SU-DHL-6 (cell line): ENCODE results near the gene PER2.

Experiments
- H2AFZ ChIP-seq: fragments of 200-600 bp; sonication (generic); 2 replicates; pipeline ENCODE4 v1.6.1; 2014; ENCODE audit warnings: low read depth, mild to moderate bottlenecking, moderate library complexity, mixed read lengths, antibody characterized with exemption, low read length; ENCODE audit not compliant: severe bottlenecking
- H3F3A ChIP-seq: fragments of 200-600 bp; shearing (Covaris generic); 2 replicates; pipeline ENCODE4 v1.6.0; 2016; ENCODE audit warnings: antibody characterized with exemption, mild to moderate bottlenecking; ENCODE audit not compliant: insufficient read depth
- H3K27ac ChIP-seq: fragments of 200-600 bp; sonication (generic); 2 replicates; pipeline ENCODE4 v1.5.1; 2016; ENCODE audit warnings: low read depth, mild to moderate bottlenecking, low read length, moderate library complexity, mixed read lengths
- H3K27me3 ChIP-seq: fragments of 200-600 bp; sonication (generic), shearing (Covaris generic); 2 replicates; pipeline ENCODE4 v1.6.0; 2014; ENCODE audit warnings: mild to moderate bottlenecking, low read length
- H3K36me3 ChIP-seq: fragments of 200-600 bp; sonication (generic); 2 replicates; pipeline ENCODE4 v1.6.1; 2014; ENCODE audit warnings: mild to moderate bottlenecking, low read length, mixed read lengths
- H3K4me2 ChIP-seq: fragments of 300-600, 200-600 bp; shearing (Covaris generic), sonication (generic); 2 replicates; pipeline ENCODE4 v1.6.0; 2014; ENCODE audit warnings: low read length, low read depth, mild to moderate bottlenecking; ENCODE audit not compliant: poor library complexity, severe bottlenecking
- H3K4me3 ChIP-seq: fragments of 200-600 bp; sonication (generic); 2 replicates; pipeline ENCODE4 v1.5.1; 2014; ENCODE audit warnings: antibody characterized with exemption, low read length, mild to moderate bottlenecking, mixed read lengths; ENCODE audit not compliant: insufficient read depth, poor library complexity, severe bottlenecking
- H3K79me2 ChIP-seq: fragments of 200-600 bp; sonication (generic); 2 replicates; pipeline ENCODE4 v1.6.1; 2014; ENCODE audit warnings: mild to moderate bottlenecking, low read length, moderate library complexity; ENCODE audit not compliant: insufficient read depth
- H3K9ac ChIP-seq: fragments of 200-600 bp; sonication (generic); 2 replicates; pipeline ENCODE4 v1.7.0; 2014; ENCODE audit warnings: mild to moderate bottlenecking, low read length
- H3K9me2 ChIP-seq: fragments of 200-600 bp; sonication (generic); replicated peaks from 2 replicates; pipeline ENCODE4 v1.6.1; 2014; ENCODE audit warnings: low read length; ENCODE audit not compliant: insufficient read depth
- H3K9me3 ChIP-seq: fragments of 200-600 bp; sonication (generic); 2 replicates; pipeline ENCODE4 v1.6.1; 2014; ENCODE audit warnings: low read length, mixed read lengths; ENCODE audit not compliant: insufficient read depth
- H4K20me1 ChIP-seq: fragments of 200-600 bp; sonication (generic); 2 replicates; pipeline ENCODE4 v1.6.1; 2014; ENCODE audit warnings: low read depth, mild to moderate bottlenecking, antibody characterized with exemption, low read length, moderate library complexity, mixed read lengths
- EZH2phosphoT487 ChIP-seq: fragments of 200-600 bp; sonication (generic), shearing (Covaris generic); conservative IDR thresholded peaks from 2 replicates; pipeline ENCODE4 v1.6.1; 2018; ENCODE audit warnings: mild to moderate bottlenecking, antibody characterized with exemption, low read length, moderate library complexity, mixed read lengths
- TF ChIP-seq, protein P1 (sequence below): fragments of 200-600 bp; sonication (generic); IDR thresholded peaks from one replicate; pipeline ENCODE4 v1.5.1; 2017; ENCODE audit warnings: antibody characterized with exemption, mild to moderate bottlenecking, low read length, moderate library complexity; ENCODE audit not compliant: insufficient read depth, poor library complexity, severe bottlenecking

The PER2 gene

DNA sequence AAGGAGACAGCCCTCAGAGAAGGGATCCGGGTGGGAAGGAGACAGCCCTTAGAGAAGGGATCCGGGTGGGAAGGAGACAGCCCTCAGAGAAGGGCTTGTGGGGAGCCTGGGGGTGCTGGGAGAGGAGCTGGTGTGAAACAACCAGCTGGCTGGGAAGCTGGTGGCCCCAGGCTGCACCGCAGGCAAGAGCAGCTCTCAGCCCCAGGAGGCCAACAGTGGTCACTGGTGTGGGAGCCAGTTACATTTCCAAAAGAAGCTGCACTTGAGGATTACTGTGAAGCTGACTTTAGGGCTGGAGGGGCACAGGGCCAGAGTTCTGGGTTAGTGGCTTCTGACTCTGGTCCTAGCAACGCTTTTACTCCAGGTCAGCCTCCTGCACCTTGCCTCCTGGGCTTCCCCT is 51.8 kb downstream of the PER2 start:
- Histone ChIP-seq H3K27me3 (no peaks in the 10 kb centered on the region), H3K4me3 (no peak overlapping the region)

DNA sequence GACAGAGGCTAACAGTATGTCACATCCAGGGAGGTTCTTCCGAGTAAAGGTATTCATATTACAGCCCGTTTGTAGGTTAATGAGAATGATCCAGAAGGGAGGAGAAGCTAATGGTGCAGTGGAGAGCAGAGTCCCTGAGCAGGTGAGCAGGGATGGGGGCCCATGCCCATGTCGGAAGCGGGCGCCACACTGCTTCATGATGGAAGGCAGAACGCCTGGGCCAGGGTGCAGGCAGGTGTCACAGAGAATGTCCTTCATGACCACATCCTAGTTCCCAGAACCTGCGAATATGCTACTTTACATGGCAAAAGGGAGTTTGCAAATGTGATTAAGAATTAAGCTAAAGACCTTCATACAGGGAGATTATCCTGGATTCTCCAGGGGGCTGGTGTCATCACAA is 52.6 kb downstream of the PER2 start:
- Histone ChIP-seq H3K36me3 (no peaks in the 10 kb centered on the region), H3F3A (no peaks in the 10 kb centered on the region), H3K27me3 (no peaks in the 10 kb centered on the region), H3K9me3 (no peaks in the 10 kb centered on the region), H4K20me1 (no peaks in the 10 kb centered on the region), H3K9me2 (no peaks in the 10 kb centered on the region), H3K27ac (no peak overlapping the region), H3K9ac (no peak overlapping the region), H2AFZ (no peak overlapping the region), H3K79me2 (no peaks in the 10 kb centered on the region), H3K4me2 (no peak overlapping the region), H3K4me3 (no peak overlapping the region)
- TF ChIP-seq, protein P1, sequence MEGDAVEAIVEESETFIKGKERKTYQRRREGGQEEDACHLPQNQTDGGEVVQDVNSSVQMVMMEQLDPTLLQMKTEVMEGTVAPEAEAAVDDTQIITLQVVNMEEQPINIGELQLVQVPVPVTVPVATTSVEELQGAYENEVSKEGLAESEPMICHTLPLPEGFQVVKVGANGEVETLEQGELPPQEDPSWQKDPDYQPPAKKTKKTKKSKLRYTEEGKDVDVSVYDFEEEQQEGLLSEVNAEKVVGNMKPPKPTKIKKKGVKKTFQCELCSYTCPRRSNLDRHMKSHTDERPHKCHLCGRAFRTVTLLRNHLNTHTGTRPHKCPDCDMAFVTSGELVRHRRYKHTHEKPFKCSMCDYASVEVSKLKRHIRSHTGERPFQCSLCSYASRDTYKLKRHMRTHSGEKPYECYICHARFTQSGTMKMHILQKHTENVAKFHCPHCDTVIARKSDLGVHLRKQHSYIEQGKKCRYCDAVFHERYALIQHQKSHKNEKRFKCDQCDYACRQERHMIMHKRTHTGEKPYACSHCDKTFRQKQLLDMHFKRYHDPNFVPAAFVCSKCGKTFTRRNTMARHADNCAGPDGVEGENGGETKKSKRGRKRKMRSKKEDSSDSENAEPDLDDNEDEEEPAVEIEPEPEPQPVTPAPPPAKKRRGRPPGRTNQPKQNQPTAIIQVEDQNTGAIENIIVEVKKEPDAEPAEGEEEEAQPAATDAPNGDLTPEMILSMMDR = no peak
- no peak for TF ChIP-seq EZH2phosphoT487

More for the DNA sequence above, 51.8 kb downstream of the PER2 start:
- H3K9me3 ChIP-seq = no peaks in the 10 kb centered on the region
- H2AFZ ChIP-seq = no peak overlapping the region
- no peaks in the 10 kb centered on the region for H3K36me3 ChIP-seq
- no peaks in the 10 kb centered on the region for H3K79me2 ChIP-seq
- H4K20me1 ChIP-seq = no peaks in the 10 kb centered on the region
- no peaks in the 10 kb centered on the region for H3F3A ChIP-seq
- H3K27ac ChIP-seq = no peak overlapping the region
- TF ChIP-seq EZH2phosphoT487 = no peak
- TF ChIP-seq, protein P1 = no peak
- H3K9me2 ChIP-seq = no peaks in the 10 kb centered on the region
- no peak overlapping the region for H3K9ac ChIP-seq
- H3K4me2 ChIP-seq = no peak overlapping the region

DNA sequence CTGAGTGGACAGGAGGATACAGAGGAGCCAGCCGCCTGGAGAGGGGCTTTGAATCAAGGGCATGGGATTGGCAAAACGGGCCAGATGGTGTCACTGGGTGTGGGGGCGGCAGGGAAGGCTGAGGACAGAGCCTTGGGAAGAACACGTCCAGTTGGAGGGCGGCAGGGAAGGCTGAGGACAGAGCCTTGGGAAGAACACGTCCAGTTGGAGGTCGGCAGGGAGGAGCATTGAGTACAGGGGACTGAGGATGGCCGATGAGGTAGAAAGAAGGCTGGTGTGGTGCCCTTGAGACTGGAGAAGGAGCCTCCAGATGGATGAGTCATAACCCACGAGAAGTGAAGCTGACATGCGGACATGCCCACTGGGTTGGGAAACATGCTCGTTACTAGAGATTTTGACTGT is 53.1 kb downstream of the PER2 start:
- Histone ChIP-seq H3K4me2 (no peak overlapping the region), H3K27me3 (no peaks in the 10 kb centered on the region), H3F3A (no peaks in the 10 kb centered on the region)

More for the DNA sequence above, 53.1 kb downstream of the PER2 start:
- Histone ChIP-seq H3K9me2 (no peaks in the 10 kb centered on the region), H3K4me3 (no peak overlapping the region), H2AFZ (no peak overlapping the region), H3K27ac (no peak overlapping the region), H3K9ac (no peak overlapping the region), H3K79me2 (no peaks in the 10 kb centered on the region), H4K20me1 (no peaks in the 10 kb centered on the region), H3K9me3 (no peaks in the 10 kb centered on the region), H3K36me3 (no peaks in the 10 kb centered on the region)
- TF ChIP-seq, protein P1 = no peak
- TF ChIP-seq EZH2phosphoT487 = no peak
